GM18507 (cell line): ENCODE measurements around the gene ARHGEF7.

Experiments
- DNase-seq: peaks from one replicate; pipeline ENCODE4 v3.0.0; 2011; ENCODE audit warnings: low read depth; ENCODE audit not compliant: insufficient read length; ENCODE audit errors: extremely low spot score
- FAIRE-seq: peaks from 2 replicates; lab custom pipeline; 2011; peaks lifted over from hg19 to GRCh38; lab: Jason Lieb, UNC

The ARHGEF7 gene

GRCh38 chr13:111325941-111326620 is 211.0 kb downstream of the ARHGEF7 start:
- DNase-seq (no peak), FAIRE-seq (no peak)

- FAIRE-seq = no peak
- DNase-seq = no peak
Observed at GRCh38 chr13:111326621-111326965, 211.5 kb downstream of the ARHGEF7 start.

GRCh38 chr13:111326981-111327642 is 212.0 kb downstream of the ARHGEF7 start:
- FAIRE-seq (no peak), DNase-seq (no peak)

GRCh38 chr13:111327730-111328573 is 212.8 kb downstream of the ARHGEF7 start:
- FAIRE-seq (no peak), DNase-seq (no peak)

GRCh38 chr13:111328574-111329410 is 213.7 kb downstream of the ARHGEF7 start:
- FAIRE-seq = no peak

GRCh38 chr13:111329641-111330040 is 214.5 kb downstream of the ARHGEF7 start:
- DNase-seq = no peak
- no peak for FAIRE-seq

More at GRCh38 chr13:111328574-111329410, 213.7 kb downstream of the ARHGEF7 start:
- DNase-seq = no peak

- no peak for DNase-seq
Observed at GRCh38 chr13:111330066-111330610, 215.0 kb downstream of the ARHGEF7 start.

GRCh38 chr13:111335298-111335697 is 220.2 kb downstream of the ARHGEF7 start:
- DNase-seq (no peak), FAIRE-seq (no peak)

More at GRCh38 chr13:111330066-111330610, 215.0 kb downstream of the ARHGEF7 start:
- no peak for FAIRE-seq

- DNase-seq = no peak
- no peak for FAIRE-seq
Observed at GRCh38 chr13:111336666-111337065, 221.6 kb downstream of the ARHGEF7 start.

GRCh38 chr13:111337206-111337605 is 222.1 kb downstream of the ARHGEF7 start:
- FAIRE-seq (no peak), DNase-seq (no peak)

GRCh38 chr13:111337741-111338140 is 222.6 kb downstream of the ARHGEF7 start:
- DNase-seq = no peak
- FAIRE-seq = no peak

GRCh38 chr13:111338841-111339240 is 223.7 kb downstream of the ARHGEF7 start:
- FAIRE-seq = no peak

GRCh38 chr13:111339366-111340143 is 224.4 kb downstream of the ARHGEF7 start:
- FAIRE-seq (no peak), DNase-seq (no peak)

More at GRCh38 chr13:111338841-111339240, 223.7 kb downstream of the ARHGEF7 start:
- no peak for DNase-seq

- FAIRE-seq (no peak), DNase-seq (no peak)
Observed at GRCh38 chr13:111341886-111342285, 226.8 kb downstream of the ARHGEF7 start.

- FAIRE-seq (no peak), DNase-seq (no peak)
Observed at GRCh38 chr13:111342721-111343120, 227.6 kb downstream of the ARHGEF7 start.

- FAIRE-seq = no peak
- no peak for DNase-seq
Observed at GRCh38 chr13:111343186-111343805, 228.2 kb downstream of the ARHGEF7 start.

- no peak for DNase-seq
- FAIRE-seq = no peak
Observed at GRCh38 chr13:111344471-111345191, 229.5 kb downstream of the ARHGEF7 start.
